T-cell (primary cell): ENCODE data around the gene C1orf116. TPM values are rescaled to one million over a fixed set of nuclear protein-coding genes. Genes with fewer than 3 reads are reported as not detected.

Experiments used
- ATAC-seq, 4 experiments: fragments of 200-7000 bp in 3 of 4; fragments of 150-1000 bp in 1 of 4; cut with Tn5 transposase; replicated peaks in 1 of 4; 1 replicate in 3 of 4; 2 replicates in 1 of 4; pipeline ENCODE4 v1.10.0; 2021; ENCODE audit warnings: moderate library complexity in 3 of 4, mild to moderate bottlenecking in 2 of 4, moderate number of reproducible peaks in 1 of 4
- CTCF ChIA-PET, 2 donors: fragments of 300-600 bp; sonication (Branson Sonifier 250); formaldehyde crosslinking; loops; one replicate each; lab custom pipeline; 2022; ENCODE audit warnings: antibody characterized with exemption in 2 of 2; lab: Charles Lee
- POLR2A ChIA-PET, 2 donors: fragments of 300-600 bp; sonication (Branson Sonifier 250); formaldehyde crosslinking; loops; one replicate each; lab custom pipeline; 2022; ENCODE audit warnings: antibody characterized with exemption in 2 of 2; lab: Charles Lee
- DNase-seq, 35 experiments: peaks; one replicate each; pipeline versions ENCODE4 v3.0.0 to v3.0.0-alpha.2; 2013 to 2023
- H3K27ac ChIP-seq: one replicate; pipeline ENCODE4 v1.5.1; 2013; ENCODE audit warnings: low read length
- H3K27me3 ChIP-seq, 2 experiments: replicated peaks in 1 of 2; 1 replicate in 1 of 2; 2 replicates in 1 of 2; pipeline versions ENCODE4 v1.6.1 to v1.7.0; 2013; ENCODE audit warnings: low read length in 1 of 2, mixed read lengths in 1 of 2; ENCODE audit not compliant: control insufficient read depth in 2 of 2, insufficient read depth in 2 of 2; ENCODE audit errors: extremely low read depth in 1 of 2
- H3K36me3 ChIP-seq, 2 donors: 1 replicate in 1 of 2; 2 replicates in 1 of 2; pipeline versions ENCODE4 v1.6.1 to v1.7.0; 2013; ENCODE audit warnings: low read length in 1 of 2; ENCODE audit not compliant: control insufficient read depth in 2 of 2, insufficient read depth in 1 of 2; ENCODE audit errors: extremely low read depth in 1 of 2
- H3K4me1 ChIP-seq, 2 experiments: 1 replicate in 1 of 2; 2 replicates in 1 of 2; pipeline versions ENCODE4 v1.6.1 to v1.7.0; 2013; ENCODE audit warnings: low read length in 2 of 2, mixed read lengths in 1 of 2; ENCODE audit not compliant: insufficient read depth in 2 of 2, control insufficient read depth in 1 of 2; ENCODE audit errors: extremely low read depth in 1 of 2
- H3K4me3 ChIP-seq, 2 donors: 1 replicate in 1 of 2; 2 replicates in 1 of 2; pipeline versions ENCODE4 v1.5.1 to v1.7.0; 2013; ENCODE audit warnings: mild to moderate bottlenecking in 2 of 2, low read length in 1 of 2, moderate library complexity in 1 of 2; ENCODE audit not compliant: control insufficient read depth in 1 of 2; ENCODE audit errors: extremely low read depth in 1 of 2
- H3K9me3 ChIP-seq: 2 replicates; pipeline ENCODE4 v1.7.0; 2013
- H3K27ac Mint-ChIP-seq, 2 donors: one replicate each; pipeline ENCODE4 v1.8.0; 2020 to 2021; ENCODE audit warnings: mild to moderate bottlenecking in 2 of 2, mixed read lengths in 2 of 2
- H3K27me3 Mint-ChIP-seq, 2 donors: one replicate each; pipeline ENCODE4 v1.8.0; 2021 to 2022; ENCODE audit warnings: mixed read lengths in 2 of 2
- H3K36me3 Mint-ChIP-seq: one replicate; pipeline ENCODE4 v1.8.0; 2021; ENCODE audit warnings: mixed read lengths
- H3K4me1 Mint-ChIP-seq, 3 donors: one replicate each; pipeline ENCODE4 v1.8.0; 2020 to 2022; ENCODE audit warnings: mixed read lengths in 3 of 3, mild to moderate bottlenecking in 1 of 3
- H3K4me3 Mint-ChIP-seq, 3 donors: one replicate each; pipeline ENCODE4 v1.8.0; 2020 to 2022; ENCODE audit warnings: mild to moderate bottlenecking in 3 of 3, mixed read lengths in 3 of 3, moderate library complexity in 3 of 3
- H3K9me3 Mint-ChIP-seq, 3 donors: one replicate each; pipeline ENCODE4 v1.8.0; 2020 to 2022; ENCODE audit warnings: mixed read lengths in 3 of 3
- WGBS: methylation state at CpG from one replicate; pipeline ENCODE4 v1.1.5; 2013; ENCODE audit warnings: missing lambda C conversion rate; ENCODE audit not compliant: insufficient coverage; 5-methylcytosine and 5-hydroxymethylcytosine counted together
- total RNA-seq, 35 experiments: library from RNA in 6 of 35; stranded (reverse) in 6 of 35; fragments of 120-200 nt in 1 of 35; gene quantifications; one replicate each; pipeline versions ENCODE4 v1.2.1 to v1.2.4 and lab custom pipeline; 2013 to 2026

C1orf116 gene
- total RNA-seq, 5 donors from 2014 or later (not counting 1 experiment from before 2014, with no cell fraction given) = 0.08 to 0.29 (median 0.14) TPM

DNA sequence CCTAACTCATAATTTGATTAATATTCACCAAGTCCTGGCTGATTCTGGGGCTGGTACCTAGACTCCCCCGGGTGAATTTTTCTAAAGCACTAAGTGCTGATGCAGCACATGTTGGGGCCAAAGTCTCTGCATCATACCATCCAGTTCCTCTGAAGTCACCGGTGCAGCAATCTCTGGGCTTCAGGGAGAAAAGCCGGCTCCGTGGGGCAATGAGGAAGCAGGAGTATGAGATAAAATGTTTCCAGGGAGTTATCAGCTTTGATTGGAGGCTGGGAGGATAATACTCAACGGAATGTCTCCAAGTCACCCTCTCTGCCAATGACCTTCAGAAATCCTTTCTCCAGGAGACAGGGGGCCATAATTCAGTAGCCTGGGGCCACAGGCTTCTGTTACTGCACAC, 63.5 kb downstream of the C1orf116 start:
- no peaks in the 10 kb centered on the region for H3K9me3 Mint-ChIP-seq
- no peak overlapping the region for H3K4me3 ChIP-seq
- H3K27me3 ChIP-seq = peaks cover 0 to 9% of the 10 kb centered on the region in 2 experiments
- H3K27me3 Mint-ChIP-seq = peaks cover 0 to 13% of the 10 kb centered on the region in 2 donors
- H3K27ac Mint-ChIP-seq = no peak overlapping the region
- no peaks in the 10 kb centered on the region for H3K36me3 ChIP-seq
- peaks cover 6 to 15% of the 10 kb centered on the region in 2 experiments for H3K4me1 ChIP-seq
- H3K36me3 Mint-ChIP-seq = no peaks in the 10 kb centered on the region
- H3K27ac ChIP-seq = no peak overlapping the region
- peaks cover 22 to 25% (median 22%) of the 10 kb centered on the region in 3 donors for H3K4me1 Mint-ChIP-seq
- no CpG with 5 or more reads among the region's 5 CpGs for WGBS
- DNase-seq (no peak), ATAC-seq (no peak)
- no peaks in the 10 kb centered on the region for H3K9me3 ChIP-seq
- ChIA-PET POLR2A (no interaction called here), CTCF (interaction anchor here in 1 of 2 donors (1.0 kb wide), 1 partner anchor 13 kb away, joined by 3 read pairs; no protein-coding TSS in a partner anchor)
- no peak overlapping the region for H3K4me3 Mint-ChIP-seq

Other genes with a start within 250 kb of the C1orf116 start
- gene IL20, start 167.1 kb downstream of the C1orf116 start, total RNA-seq = not detected
- under 1 TPM in 2 of 5 donors, not detected in 3; 0.18 to 0.22 TPM for gene IL24, start 135.3 kb downstream of the C1orf116 start, total RNA-seq
- 100 to 1,000 TPM; 275 to 576 (median 453) TPM for gene FCMR, start 110.8 kb downstream of the C1orf116 start, total RNA-seq
- 1 to 10 TPM in 3 of 5 donors, not detected in 2; 2.7 to 6.7 (median 3.2) TPM for gene PIGR, start 86.3 kb downstream of the C1orf116 start, total RNA-seq
- gene FCAMR, start 62.3 kb downstream of the C1orf116 start, total RNA-seq = not detected
- 10 to 100 TPM in 2 of 5 donors, 1 to 10 TPM in 3; 7.8 to 13.5 (median 8.7) TPM for gene YOD1, start 18.5 kb upstream of the C1orf116 start, total RNA-seq
- gene PFKFB2, start 20.5 kb upstream of the C1orf116 start, total RNA-seq = 1 to 10 TPM; 1.6 to 4.7 (median 3.2) TPM
- gene C4BPB, start 56.1 kb upstream of the C1orf116 start, total RNA-seq = 1 to 10 TPM in 2 of 5 donors, under 1 TPM in 2, not detected in 1; 0.66 to 4.8 (median 1.0) TPM
- under 1 TPM in 3 of 5 donors, not detected in 2; 0.60 to 0.72 (median 0.70) TPM for gene C4BPA, start 71.5 kb upstream of the C1orf116 start, total RNA-seq